IMR-90 (cell line): ENCODE measurements around the gene PRR14L. TPM values are rescaled to one million over a fixed set of nuclear protein-coding genes. Genes with fewer than 3 reads are reported as not detected.
A peak's percentile ranks its signal among the peaks of the same experiment; 100 is the strongest.

Source experiments
- ATAC-seq: fragments of 200-7000 bp; cut with Tn5 transposase; 2 replicates; pipeline ENCODE4 v1.9.1; 2020; ENCODE audit warnings: low read depth, mild to moderate bottlenecking, moderate library complexity
- BruUV-seq: library from RNA; stranded (reverse); fragments of 400-500 nt; replicated peaks from 2 replicates; lab custom pipeline; 2021; lab: Mats Ljungman, UMichigan
- CTCF ChIA-PET: fragments of 300-600 bp; formaldehyde crosslinking; extraction: SDS; loops from one replicate; lab custom pipeline; 2021; ENCODE audit warnings: antibody characterized with exemption; lab: Yijun Ruan, JAX
- POLR2A ChIA-PET: fragments of 300-600 bp; sonication (Branson Sonifier 250); formaldehyde crosslinking; loops from one replicate; lab custom pipeline; 2022; ENCODE audit warnings: antibody characterized with exemption; ENCODE audit not compliant: unreplicated experiment; lab: Charles Lee
- DNase-seq: peaks from one replicate; pipeline ENCODE4 v3.0.0; 2013
- H2AFZ ChIP-seq: replicated peaks from 2 replicates; pipeline ENCODE3; 2013; ENCODE audit warnings: low read length, mild to moderate bottlenecking; ENCODE audit not compliant: poor library complexity
- H2AK5ac ChIP-seq: 2 replicates; pipeline ENCODE4 v1.6.1; 2013; ENCODE audit warnings: low read depth, low read length, inconsistent platforms
- H2AK9ac ChIP-seq: replicated peaks from 2 replicates; pipeline ENCODE3; 2013; ENCODE audit warnings: mild to moderate bottlenecking, low read depth, low read length, moderate library complexity; ENCODE audit not compliant: poor library complexity
- H2BK120ac ChIP-seq: 2 replicates; pipeline ENCODE4 v1.6.1; 2013; ENCODE audit warnings: low read depth, low read length, inconsistent platforms
- H2BK15ac ChIP-seq: 3 replicates; pipeline ENCODE4 v1.6.1; 2013; ENCODE audit warnings: low read depth, low read length, inconsistent platforms
- H2BK20ac ChIP-seq: 2 replicates; pipeline ENCODE4 v1.6.1; 2013; ENCODE audit warnings: low read depth, mild to moderate bottlenecking, inconsistent platforms, low read length, moderate library complexity
- H2BK5ac ChIP-seq: 2 replicates; pipeline ENCODE4 v1.6.1; 2013; ENCODE audit warnings: mild to moderate bottlenecking, low read depth, low read length, inconsistent platforms; ENCODE audit not compliant: poor library complexity, severe bottlenecking
- H3K14ac ChIP-seq: replicated peaks from 2 replicates; pipeline ENCODE4 v1.6.1; 2013; ENCODE audit warnings: low read depth, low read length, inconsistent platforms
- H3K18ac ChIP-seq: 2 replicates; pipeline ENCODE4 v1.6.1; 2013; ENCODE audit warnings: low read depth, low read length, control low read depth
- H3K23ac ChIP-seq: 2 replicates; pipeline ENCODE4 v1.6.1; 2013; ENCODE audit warnings: low read depth, low read length, inconsistent platforms
- H3K27ac ChIP-seq: 2 replicates; pipeline ENCODE4 v1.5.1; 2013; ENCODE audit warnings: mild to moderate bottlenecking, control low read depth, low read length; ENCODE audit not compliant: insufficient read depth
- H3K27me3 ChIP-seq: 2 replicates; pipeline ENCODE4 v1.6.1; 2013; ENCODE audit warnings: low read length; ENCODE audit not compliant: control insufficient read depth, insufficient read depth
- H3K36me3 ChIP-seq: 2 replicates; pipeline ENCODE4 v1.6.1; 2013; ENCODE audit warnings: low read length, mixed read lengths; ENCODE audit not compliant: control insufficient read depth, insufficient read depth
- H3K4ac ChIP-seq: 2 replicates; pipeline ENCODE4 v1.6.1; 2013; ENCODE audit warnings: low read depth, low read length, inconsistent platforms
- H3K4me1 ChIP-seq: 2 replicates; pipeline ENCODE4 v1.6.1; 2013; ENCODE audit warnings: low read length, mixed read lengths; ENCODE audit not compliant: control insufficient read depth, insufficient read depth
- H3K4me2 ChIP-seq: 2 replicates; pipeline ENCODE4 v1.6.1; 2013; ENCODE audit warnings: low read depth, mild to moderate bottlenecking, control low read depth, low read length, moderate library complexity
- H3K4me3 ChIP-seq: 2 replicates; pipeline ENCODE4 v1.5.1; 2013; ENCODE audit warnings: low read depth, mild to moderate bottlenecking, control low read depth, low read length, moderate library complexity; ENCODE audit not compliant: insufficient read depth
- H3K56ac ChIP-seq: 2 replicates; pipeline ENCODE4 v1.6.1; 2013; ENCODE audit warnings: low read length, inconsistent platforms; ENCODE audit not compliant: insufficient read depth; ENCODE audit errors: extremely low read depth
- H3K79me1 ChIP-seq, 2 experiments: 2 replicates each; pipeline ENCODE4 v1.6.1; 2013; ENCODE audit warnings: low read length in 2 of 2, inconsistent platforms in 1 of 2, low read depth in 1 of 2
- H3K9ac ChIP-seq: 2 replicates; pipeline ENCODE4 v1.6.1; 2013; ENCODE audit warnings: low read depth, low read length, control low read depth
- H3K9me1 ChIP-seq: 2 replicates; pipeline ENCODE4 v1.6.1; 2013; ENCODE audit warnings: low read length, inconsistent platforms; ENCODE audit not compliant: insufficient read depth
- H3K9me3 ChIP-seq: 2 replicates; pipeline ENCODE4 v1.6.1; 2013; ENCODE audit warnings: low read length; ENCODE audit not compliant: control insufficient read depth, insufficient read depth
- H4K20me1 ChIP-seq: 2 replicates; pipeline ENCODE4 v1.6.1; 2013; ENCODE audit warnings: low read length, inconsistent platforms; ENCODE audit not compliant: insufficient read depth
- H4K5ac ChIP-seq: 2 replicates; pipeline ENCODE4 v1.6.1; 2013; ENCODE audit warnings: mild to moderate bottlenecking, low read depth, low read length, control low read depth
- H4K8ac ChIP-seq, 2 experiments: 2 replicates each; pipeline ENCODE4 v1.6.1; 2013; ENCODE audit warnings: low read depth in 2 of 2, low read length in 2 of 2, control low read depth in 1 of 2, inconsistent platforms in 1 of 2
- H4K91ac ChIP-seq: 2 replicates; pipeline ENCODE4 v1.6.1; 2013; ENCODE audit warnings: low read depth, low read length, inconsistent platforms; ENCODE audit not compliant: insufficient read depth
- BHLHE40 ChIP-seq: fragments of 150-350 bp; IDR thresholded peaks from 2 replicates; pipeline ENCODE4 v1.6.1; 2016; ENCODE audit warnings: mild to moderate bottlenecking, low read depth, low read length
- CEBPB ChIP-seq: IDR thresholded peaks from 2 replicates; pipeline ENCODE4 v1.6.1; 2012; ENCODE audit warnings: low read depth, low read length, improper control_type of control experiment
- CHD1 ChIP-seq: IDR thresholded peaks from 2 replicates; pipeline ENCODE4 v1.6.1; 2012; ENCODE audit warnings: low read depth, low read length, improper control_type of control experiment
- CTCF ChIP-seq: conservative IDR thresholded peaks from 2 replicates; pipeline ENCODE4 v1.5.1; 2012; ENCODE audit warnings: mild to moderate bottlenecking, low read depth, low read length, improper control_type of control experiment
- MAFK ChIP-seq: IDR thresholded peaks from 2 replicates; pipeline ENCODE4 v1.6.1; 2012; ENCODE audit warnings: low read depth, low read length, improper control_type of control experiment
- MAZ ChIP-seq: IDR thresholded peaks from 2 replicates; pipeline ENCODE4 v1.6.1; 2012; ENCODE audit warnings: low read depth, mild to moderate bottlenecking, low read length, improper control_type of control experiment, moderate library complexity, borderline replicate concordance
- MXI1 ChIP-seq: IDR thresholded peaks from 2 replicates; pipeline ENCODE4 v1.6.1; 2012; ENCODE audit warnings: low read depth, mild to moderate bottlenecking, low read length, moderate library complexity, borderline replicate concordance
- NFE2L2 ChIP-seq: fragments of 150-350 bp; IDR thresholded peaks from 2 replicates; pipeline ENCODE4 v1.6.1; 2016; ENCODE audit warnings: low read depth, mild to moderate bottlenecking, low read length
- POLR2A ChIP-seq: IDR thresholded peaks from 2 replicates; pipeline ENCODE4 v1.6.1; 2012; ENCODE audit warnings: mild to moderate bottlenecking, low read depth, low read length
- RAD21 ChIP-seq: IDR thresholded peaks from 2 replicates; pipeline ENCODE4 v1.6.1; 2012; ENCODE audit warnings: low read length, improper control_type of control experiment
- RCOR1 ChIP-seq: IDR thresholded peaks from 2 replicates; pipeline ENCODE4 v1.6.1; 2012; ENCODE audit warnings: mild to moderate bottlenecking, low read length, improper control_type of control experiment; ENCODE audit not compliant: insufficient replicate concordance
- USF2 ChIP-seq: fragments of 150-350 bp; IDR thresholded peaks from 2 replicates; pipeline ENCODE4 v1.6.1; 2017; ENCODE audit warnings: mild to moderate bottlenecking, antibody characterized with exemption, low read length, low read depth
- WGBS, 2 experiments: methylation state at CpG; one replicate each; pipeline versions ENCODE4 v1.1.5 to v1.1.7; 2013; ENCODE audit warnings: missing lambda C conversion rate in 2 of 2; ENCODE audit not compliant: insufficient read length in 1 of 2; ENCODE audit errors: extremely low coverage in 2 of 2; 5-methylcytosine and 5-hydroxymethylcytosine counted together
- dilution Hi-C: fragments of 300-500 bp; cut with HindIII; formaldehyde crosslinking; loops from one replicate; pipeline ENCODE4 v1.14.3; 2018; ENCODE audit warnings: low sequenced_read_pairs; ENCODE audit not compliant: unreplicated experiment
- in situ Hi-C: fragments of 300-500 bp; cut with MboI; formaldehyde crosslinking; loops from 3 replicates; pipeline ENCODE4 v1.14.3; 2019; ENCODE audit warnings: low sequenced_read_pairs, inconsistent platforms, mixed read lengths
- intact Hi-C: fragments of 100-400 bp; cut with micrococcal nuclease; formaldehyde crosslinking; loops from 2 replicates; pipeline ENCODE4 v1.10.0; 2022
- polyA plus RNA-seq, 3 experiments: library from polyadenylated mRNA; depleted of rRNA; stranded (reverse); fragments of >200 nt; gene quantifications; 2 replicates each; pipeline ENCODE4 v1.2.3, GENCODE V29; 2012; ENCODE audit warnings: low replicate concordance in 1 of 3
- total RNA-seq: library from RNA; depleted of rRNA; stranded (reverse); fragments of >200 nt; gene quantifications from 2 replicates; pipeline ENCODE4 v1.2.3, GENCODE V29; 2012

Gene PRR14L
- total and polyA plus RNA-seq, 2 of the 4 experiments (the other 2 are of a cell fraction): 9.0 to 19.7 TPM

DNA sequence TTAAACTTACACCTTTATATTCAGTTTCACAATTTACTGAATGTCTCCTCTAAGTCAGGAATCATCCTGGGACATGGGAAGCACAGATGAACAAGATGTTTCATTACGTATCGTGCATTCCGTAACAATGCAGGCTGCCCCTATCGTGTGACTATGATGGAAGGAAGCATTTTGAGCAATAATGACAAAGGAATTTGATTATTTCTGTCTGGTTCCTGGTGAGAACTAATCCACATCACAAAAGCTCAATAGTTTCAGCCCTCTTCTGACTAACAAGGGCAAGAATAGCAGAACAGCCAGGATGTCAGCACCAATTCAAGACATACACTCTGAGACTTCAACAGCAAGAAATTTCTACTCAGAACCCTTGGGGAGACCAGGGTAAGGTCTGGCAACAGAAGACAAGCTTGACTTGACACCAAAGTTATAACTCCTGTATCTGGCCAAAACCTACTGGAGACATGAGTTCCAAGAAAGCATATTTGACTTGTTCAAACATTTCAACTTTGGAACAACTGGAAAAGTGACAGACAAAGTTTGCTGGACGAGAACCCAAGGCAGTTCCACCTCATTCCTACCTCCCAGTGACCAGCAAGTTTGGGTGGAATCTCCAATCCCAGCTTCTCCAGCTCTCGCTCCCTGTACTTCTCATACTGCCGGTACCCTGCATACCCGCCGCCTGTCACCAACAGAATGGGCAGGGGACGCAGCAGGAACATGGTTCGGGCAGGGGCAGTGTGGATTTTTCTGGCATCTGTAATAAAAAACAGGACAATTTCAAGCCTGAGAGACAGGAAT, 102.2 kb downstream of the PRR14L start (continued):
- TF ChIP-seq MXI1 (no peak), BHLHE40 (peak; percentile 82), CEBPB (peak; percentile 84)

GRCh38 chr22:31647066-31647465, 102.9 kb downstream of the PRR14L start:
- Histone ChIP-seq H4K91ac (peak overlapping the region; percentile 89), H3K4me3 (no peak overlapping the region), H3K56ac (peak overlapping the region; percentile 64), H3K4me1 (peaks cover 26% of the 10 kb centered on the region), H4K5ac (peak overlapping the region; percentile 85), H2BK120ac (peak overlapping the region; percentile 93), H2BK15ac (peak overlapping the region; percentile 84), H3K27me3 (no peaks in the 10 kb centered on the region), H3K18ac (peak overlapping the region; percentile 94), H3K9ac (no peak overlapping the region), H3K9me1 (peaks cover 21% of the 10 kb centered on the region), H3K4me2 (peak overlapping the region; percentile 11; the same call in 1 of the 2 replicates), H4K20me1 (peaks cover 10% of the 10 kb centered on the region; the same call in 1 of the 2 replicates), H3K14ac (peak overlapping the region; percentile 65), H2AFZ (no peak overlapping the region), H3K9me3 (no peaks in the 10 kb centered on the region), H3K23ac (peak overlapping the region; percentile 77), H3K27ac (peak overlapping the region; percentile 77), H4K8ac (peak overlapping the region; percentile 33 to 84), H2AK9ac (no peak overlapping the region), H2BK20ac (peak overlapping the region; percentile 93), H2AK5ac (peak overlapping the region; percentile 95), H3K4ac (peak overlapping the region; percentile 94), H3K36me3 (peaks cover 13% of the 10 kb centered on the region), H3K79me1 (peaks cover 23 to 64% of the 10 kb centered on the region in 2 experiments), H2BK5ac (peak overlapping the region; percentile 98)
- in situ Hi-C loops (no loop called here), dilution Hi-C loops (no loop called here), intact Hi-C loops (no loop called here)
- ChIA-PET CTCF (interaction anchor here (0.6 to 1.4 kb wide), 2 partner anchors 10 to 189 kb away, joined by 4 read pairs; no protein-coding TSS in a partner anchor), POLR2A (interaction anchor here (0.5 to 0.7 kb wide), 2 partner anchors 16 to 827 kb away, joined by 3 read pairs; no protein-coding TSS in a partner anchor)
- no peak for TF ChIP-seq MAFK
- no peak for TF ChIP-seq CHD1
- TF ChIP-seq RCOR1: no peak
- no peak for TF ChIP-seq CTCF
- no peak for TF ChIP-seq MAZ
- no peak for TF ChIP-seq BHLHE40
- TF ChIP-seq NFE2L2: no peak
- no peak for TF ChIP-seq USF2
- TF ChIP-seq RAD21: no peak
- TF ChIP-seq POLR2A: no peak
- DNase-seq (no peak), ATAC-seq (no peak; the same call in 1 of the 2 replicates)
- no TSS peak for BruUV-seq
- no CpG with 5 or more reads among the region's 3 CpGs for WGBS, 2 experiments
